Measurements from ENCODE around the gene KRTAP19-1.
"Not testable (repeated sequence)": the region's sequence is repeated elsewhere in the genome, so short reads cannot be mapped to it uniquely, and the experiment has no call there.

Gene KRTAP19-1

GRCh38 chr21:30480145-30480544, at the start of gene KRTAP19-1:
Gene KRTAP19-1, minus strand, starts transcription at chr21:30480367. Its CDS starts 50 bp downstream, at chr21:30480317.
- Mint-ChIP-seq H3K4me3 (no peak within 1 kb of the TSS), H3K36me3 (no peaks in the 10 kb centered on the region)

GRCh38 chr21:30518876-30519275, 38.7 kb upstream of the KRTAP19-1 start:
- Mint-ChIP-seq H3K27me3 (peaks cover 1% of the 10 kb centered on the region), H3K36me3 (no peaks in the 10 kb centered on the region), H3K27ac (no peak overlapping the region), H3K4me1 (ENCODE audit: low read depth) (no peaks in the 10 kb centered on the region), H3K9me3 (ENCODE audit: low read depth) (peaks cover 5% of the 10 kb centered on the region), H3K4me3 (no peak overlapping the region)

More at GRCh38 chr21:30480145-30480544, at the start of gene KRTAP19-1:
- Mint-ChIP-seq H3K4me1 (ENCODE audit: low read depth) (no peaks in the 10 kb centered on the region), H3K9me3 (ENCODE audit: low read depth) (no peaks in the 10 kb centered on the region), H3K27me3 (peaks cover 2% of the 10 kb centered on the region), H3K27ac (no peak within 1 kb of the TSS)

- H3K4me1 Mint-ChIP-seq (ENCODE audit: low read depth), result no peaks in the 10 kb centered on the region
- no peak overlapping the region for H3K4me3 Mint-ChIP-seq
- H3K27ac Mint-ChIP-seq, result no peak overlapping the region
- peaks cover 5% of the 10 kb centered on the region for H3K9me3 Mint-ChIP-seq (ENCODE audit: low read depth)
- peaks cover 1% of the 10 kb centered on the region for H3K27me3 Mint-ChIP-seq
- H3K36me3 Mint-ChIP-seq, result no peaks in the 10 kb centered on the region
Measured at GRCh38 chr21:30515681-30516080, 35.5 kb upstream of the KRTAP19-1 start.

GRCh38 chr21:30505621-30506205, 25.5 kb upstream of the KRTAP19-1 start:
- not testable (repeated sequence) for H3K27ac Mint-ChIP-seq; H3K4me1 Mint-ChIP-seq (ENCODE audit: low read depth); H3K9me3 Mint-ChIP-seq (ENCODE audit: low read depth); H3K36me3 Mint-ChIP-seq; H3K27me3 Mint-ChIP-seq; H3K4me3 Mint-ChIP-seq

GRCh38 chr21:30502041-30502440, 21.9 kb upstream of the KRTAP19-1 start, which contains the start of gene KRTAP19-5:
Gene KRTAP19-5, minus strand, starts transcription at chr21:30502141. Its CDS starts 51 bp downstream, at chr21:30502090.
- Mint-ChIP-seq H3K4me1 (ENCODE audit: low read depth) (no peaks in the 10 kb centered on the region), H3K36me3 (no peaks in the 10 kb centered on the region), H3K27me3 (no peaks in the 10 kb centered on the region), H3K9me3 (ENCODE audit: low read depth) (no peaks in the 10 kb centered on the region), H3K4me3 (no peak within 1 kb of the TSS), H3K27ac (no peak within 1 kb of the TSS)

- H3K4me1 Mint-ChIP-seq (ENCODE audit: low read depth), result no peaks in the 10 kb centered on the region
- no peak within 1 kb of the TSS for H3K27ac Mint-ChIP-seq
- H3K27me3 Mint-ChIP-seq, result no peaks in the 10 kb centered on the region
- H3K9me3 Mint-ChIP-seq (ENCODE audit: low read depth), result no peaks in the 10 kb centered on the region
- no peaks in the 10 kb centered on the region for H3K36me3 Mint-ChIP-seq
- no peak within 1 kb of the TSS for H3K4me3 Mint-ChIP-seq
Measured at GRCh38 chr21:30497065-30497464, 16.9 kb upstream of the KRTAP19-1 start, which contains the start of gene KRTAP19-4. Gene KRTAP19-4, minus strand, starts transcription at chr21:30497165. Its CDS starts 55 bp downstream, at chr21:30497110.

GRCh38 chr21:30491963-30492428, 11.8 kb upstream of the KRTAP19-1 start, which contains the start of gene KRTAP19-3:
Gene KRTAP19-3, minus strand, starts transcription at chr21:30492013. Its CDS starts 56 bp downstream, at chr21:30491957.
- Mint-ChIP-seq H3K9me3 (ENCODE audit: low read depth) (peaks cover 6% of the 10 kb centered on the region), H3K27me3 (no peaks in the 10 kb centered on the region), H3K36me3 (no peaks in the 10 kb centered on the region), H3K27ac (no peak within 1 kb of the TSS), H3K4me1 (ENCODE audit: low read depth) (no peaks in the 10 kb centered on the region), H3K4me3 (no peak within 1 kb of the TSS)

- Mint-ChIP-seq H3K27me3 (no peaks in the 10 kb centered on the region), H3K9me3 (ENCODE audit: low read depth) (peaks cover 13% of the 10 kb centered on the region), H3K4me1 (ENCODE audit: low read depth) (no peaks in the 10 kb centered on the region), H3K4me3 (no peak within 1 kb of the TSS), H3K36me3 (no peaks in the 10 kb centered on the region), H3K27ac (no peak within 1 kb of the TSS)
Measured at GRCh38 chr21:30487336-30487735, 7.2 kb upstream of the KRTAP19-1 start, which contains the start of gene KRTAP19-2. Gene KRTAP19-2, minus strand, starts transcription at chr21:30487436. Its CDS starts 88 bp downstream, at chr21:30487348.

GRCh38 chr21:30486180-30486579, 6.0 kb upstream of the KRTAP19-1 start:
- Mint-ChIP-seq H3K36me3 (no peaks in the 10 kb centered on the region), H3K27me3 (no peaks in the 10 kb centered on the region), H3K4me3 (no peak overlapping the region), H3K4me1 (ENCODE audit: low read depth) (no peaks in the 10 kb centered on the region), H3K27ac (no peak overlapping the region), H3K9me3 (ENCODE audit: low read depth) (peaks cover 13% of the 10 kb centered on the region)

- Mint-ChIP-seq H3K27ac (no peak overlapping the region), H3K9me3 (ENCODE audit: low read depth) (peaks cover 7% of the 10 kb centered on the region), H3K4me3 (no peak overlapping the region), H3K4me1 (ENCODE audit: low read depth) (no peaks in the 10 kb centered on the region), H3K36me3 (no peaks in the 10 kb centered on the region), H3K27me3 (peaks cover 2% of the 10 kb centered on the region)
Measured at GRCh38 chr21:30482130-30482529, 2.0 kb upstream of the KRTAP19-1 start.

GRCh38 chr21:30479259-30479658, 908 bp downstream of the KRTAP19-1 start:
- Mint-ChIP-seq H3K4me3 (no peak overlapping the region), H3K36me3 (no peaks in the 10 kb centered on the region), H3K27me3 (peaks cover 2% of the 10 kb centered on the region), H3K9me3 (ENCODE audit: low read depth) (no peaks in the 10 kb centered on the region), H3K4me1 (ENCODE audit: low read depth) (no peaks in the 10 kb centered on the region), H3K27ac (no peak overlapping the region)

GRCh38 chr21:30478004-30478403, 2.2 kb downstream of the KRTAP19-1 start:
- Mint-ChIP-seq H3K4me1 (ENCODE audit: low read depth) (no peaks in the 10 kb centered on the region), H3K36me3 (no peaks in the 10 kb centered on the region), H3K27ac (no peak overlapping the region), H3K4me3 (no peak overlapping the region), H3K27me3 (peaks cover 2% of the 10 kb centered on the region), H3K9me3 (ENCODE audit: low read depth) (no peaks in the 10 kb centered on the region)

- peaks cover 6% of the 10 kb centered on the region for H3K27me3 Mint-ChIP-seq
- no peak overlapping the region for H3K4me3 Mint-ChIP-seq
- H3K36me3 Mint-ChIP-seq, result no peaks in the 10 kb centered on the region
- H3K9me3 Mint-ChIP-seq (ENCODE audit: low read depth), result no peaks in the 10 kb centered on the region
- H3K27ac Mint-ChIP-seq, result no peak overlapping the region
- H3K4me1 Mint-ChIP-seq (ENCODE audit: low read depth), result no peaks in the 10 kb centered on the region
Measured at GRCh38 chr21:30468900-30469714, 11.1 kb downstream of the KRTAP19-1 start.

GRCh38 chr21:30463713-30464112, 16.5 kb downstream of the KRTAP19-1 start:
- no peaks in the 10 kb centered on the region for H3K4me1 Mint-ChIP-seq (ENCODE audit: low read depth)
- H3K27me3 Mint-ChIP-seq, result peaks cover 6% of the 10 kb centered on the region
- no peak overlapping the region for H3K27ac Mint-ChIP-seq
- H3K36me3 Mint-ChIP-seq, result no peaks in the 10 kb centered on the region
- H3K4me3 Mint-ChIP-seq, result no peak overlapping the region
- H3K9me3 Mint-ChIP-seq (ENCODE audit: low read depth), result peaks cover 3% of the 10 kb centered on the region

- Mint-ChIP-seq H3K27me3 (peaks cover 6% of the 10 kb centered on the region), H3K36me3 (no peaks in the 10 kb centered on the region), H3K9me3 (ENCODE audit: low read depth) (no peaks in the 10 kb centered on the region), H3K27ac (no peak overlapping the region), H3K4me3 (no peak overlapping the region), H3K4me1 (ENCODE audit: low read depth) (peaks cover 4% of the 10 kb centered on the region)
Measured at GRCh38 chr21:30448514-30448913, 31.7 kb downstream of the KRTAP19-1 start.

Data from activated naive CD8-positive, alpha-beta T cell (primary cell).